Body of pancreas (tissue), 4 donors: Measurements from ENCODE around the gene ACOD1.

Source experiments
- POLR2A ChIP-seq, 3 donors: fragments of 450-650 bp; IDR thresholded peaks; one replicate each; pipeline ENCODE4 v1.6.1; 2016; ENCODE audit warnings: antibody characterized with exemption in 3 of 3, mild to moderate bottlenecking in 2 of 3
- TF ChIP-seq, protein P1 (sequence below), 7 experiments: fragments of 450-650 bp in 4 of 7; fragments of 200-600 bp in 3 of 7; sonication (generic) in 3 of 7; IDR thresholded peaks; one replicate each; pipeline ENCODE4 v1.5.1; 2016 to 2019; ENCODE audit warnings: antibody characterized with exemption in 7 of 7

DNA sequence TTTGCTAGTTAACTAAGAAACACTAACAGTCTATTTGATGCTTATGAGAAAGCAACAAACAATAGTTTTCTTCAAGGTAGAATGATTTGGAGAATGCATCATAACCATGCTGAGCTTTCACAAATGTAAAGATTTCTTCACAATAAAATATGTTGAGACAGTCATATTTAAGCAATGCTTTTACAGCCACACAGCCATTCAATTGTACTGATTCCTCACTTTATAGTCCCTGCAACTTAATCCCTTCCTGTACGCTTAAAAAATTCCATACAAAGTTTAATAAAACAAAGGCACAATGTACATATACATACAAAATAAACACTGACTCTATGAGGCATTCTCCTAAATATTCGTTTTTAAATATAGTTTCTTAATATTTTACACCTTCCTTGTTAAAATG is 4.7 kb upstream of the ACOD1 start:
- no peak for TF ChIP-seq POLR2A (IDR thresholded peaks at IDR 0.05)
- TF ChIP-seq, protein P1, sequence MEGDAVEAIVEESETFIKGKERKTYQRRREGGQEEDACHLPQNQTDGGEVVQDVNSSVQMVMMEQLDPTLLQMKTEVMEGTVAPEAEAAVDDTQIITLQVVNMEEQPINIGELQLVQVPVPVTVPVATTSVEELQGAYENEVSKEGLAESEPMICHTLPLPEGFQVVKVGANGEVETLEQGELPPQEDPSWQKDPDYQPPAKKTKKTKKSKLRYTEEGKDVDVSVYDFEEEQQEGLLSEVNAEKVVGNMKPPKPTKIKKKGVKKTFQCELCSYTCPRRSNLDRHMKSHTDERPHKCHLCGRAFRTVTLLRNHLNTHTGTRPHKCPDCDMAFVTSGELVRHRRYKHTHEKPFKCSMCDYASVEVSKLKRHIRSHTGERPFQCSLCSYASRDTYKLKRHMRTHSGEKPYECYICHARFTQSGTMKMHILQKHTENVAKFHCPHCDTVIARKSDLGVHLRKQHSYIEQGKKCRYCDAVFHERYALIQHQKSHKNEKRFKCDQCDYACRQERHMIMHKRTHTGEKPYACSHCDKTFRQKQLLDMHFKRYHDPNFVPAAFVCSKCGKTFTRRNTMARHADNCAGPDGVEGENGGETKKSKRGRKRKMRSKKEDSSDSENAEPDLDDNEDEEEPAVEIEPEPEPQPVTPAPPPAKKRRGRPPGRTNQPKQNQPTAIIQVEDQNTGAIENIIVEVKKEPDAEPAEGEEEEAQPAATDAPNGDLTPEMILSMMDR (IDR thresholded peaks at IDR 0.05) = no peak
